Stimulated activated CD4-positive, alpha-beta T cell treated with anti-CD3 and anti-CD28 coated beads, Interleukin-4, amount 100 ng/mL, for 48 hours (primary cell): ENCODE data around the gene NKX1-1.

Experiments used
- DNase-seq, 2 donors: peaks; one replicate each; pipeline ENCODE4 v3.0.0-alpha.2; 2020; ENCODE audit warnings: low read depth in 2 of 2

The NKX1-1 gene

GRCh38 chr4:1359976-1360375 is 46.3 kb downstream of the NKX1-1 start:
- DNase-seq, result no peak

GRCh38 chr4:1359144-1359501 is 47.1 kb downstream of the NKX1-1 start:
- no peak for DNase-seq

GRCh38 chr4:1358421-1359143 is 47.7 kb downstream of the NKX1-1 start:
- DNase-seq, result no peak

- no peak for DNase-seq
Observed at GRCh38 chr4:1357356-1358248, 48.6 kb downstream of the NKX1-1 start.

- DNase-seq, result peak in 1 of 2 donors; percentile 46
Observed at GRCh38 chr4:1356181-1356998, 49.9 kb downstream of the NKX1-1 start.

- DNase-seq, result no peak
Observed at GRCh38 chr4:1355378-1355777, 50.9 kb downstream of the NKX1-1 start.

- no peak for DNase-seq
Observed at GRCh38 chr4:1354983-1355275, 51.3 kb downstream of the NKX1-1 start.

GRCh38 chr4:1354136-1354982 is 51.9 kb downstream of the NKX1-1 start:
- DNase-seq, result no peak

- no peak for DNase-seq
Observed at GRCh38 chr4:1353186-1354055, 52.8 kb downstream of the NKX1-1 start.
